ENCODE measurements around the gene HEMGN.
"Not testable (repeated sequence)": the region's sequence is repeated elsewhere in the genome, so short reads cannot be mapped to it uniquely, and the experiment has no call there.

HEMGN gene, protein sequence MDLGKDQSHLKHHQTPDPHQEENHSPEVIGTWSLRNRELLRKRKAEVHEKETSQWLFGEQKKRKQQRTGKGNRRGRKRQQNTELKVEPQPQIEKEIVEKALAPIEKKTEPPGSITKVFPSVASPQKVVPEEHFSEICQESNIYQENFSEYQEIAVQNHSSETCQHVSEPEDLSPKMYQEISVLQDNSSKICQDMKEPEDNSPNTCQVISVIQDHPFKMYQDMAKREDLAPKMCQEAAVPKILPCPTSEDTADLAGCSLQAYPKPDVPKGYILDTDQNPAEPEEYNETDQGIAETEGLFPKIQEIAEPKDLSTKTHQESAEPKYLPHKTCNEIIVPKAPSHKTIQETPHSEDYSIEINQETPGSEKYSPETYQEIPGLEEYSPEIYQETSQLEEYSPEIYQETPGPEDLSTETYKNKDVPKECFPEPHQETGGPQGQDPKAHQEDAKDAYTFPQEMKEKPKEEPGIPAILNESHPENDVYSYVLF

DNA sequence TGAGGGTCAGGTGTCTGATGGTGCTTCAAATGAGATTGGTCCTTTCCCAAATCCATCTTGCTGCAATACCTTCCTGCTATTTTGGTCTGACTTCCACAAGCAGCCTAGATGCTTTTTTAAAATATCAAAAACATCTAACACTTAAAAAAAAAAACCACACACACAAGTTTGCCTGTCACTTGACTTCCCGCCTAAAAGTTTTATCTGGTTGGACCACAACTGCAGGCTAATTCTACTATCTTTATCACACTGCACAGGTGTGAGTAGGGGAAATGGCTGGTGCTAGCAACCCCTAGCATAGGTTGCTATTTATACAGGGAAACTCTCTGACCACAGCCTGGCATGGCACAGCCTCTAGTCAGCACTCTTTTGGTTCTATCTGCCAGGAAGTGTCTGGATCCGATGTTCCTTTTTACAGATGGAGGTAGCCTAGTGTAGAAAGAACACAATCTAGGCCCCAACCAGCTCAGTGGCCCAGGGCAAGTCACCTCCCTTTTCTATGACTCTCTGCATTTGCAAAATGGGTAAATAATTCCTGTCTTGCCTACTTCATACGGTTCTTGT lies at the start of gene HEMGN:
TSS of gene HEMGN (minus strand) at position 92 of the 564 bp plus-strand sequence. CDS start at position 56, 36 bp downstream.
- DNase-seq, result no peak

GRCh38 chr9:97987487-97987886 lies 49.5 kb upstream of the HEMGN start:
- DNase-seq, result no peak

DNA sequence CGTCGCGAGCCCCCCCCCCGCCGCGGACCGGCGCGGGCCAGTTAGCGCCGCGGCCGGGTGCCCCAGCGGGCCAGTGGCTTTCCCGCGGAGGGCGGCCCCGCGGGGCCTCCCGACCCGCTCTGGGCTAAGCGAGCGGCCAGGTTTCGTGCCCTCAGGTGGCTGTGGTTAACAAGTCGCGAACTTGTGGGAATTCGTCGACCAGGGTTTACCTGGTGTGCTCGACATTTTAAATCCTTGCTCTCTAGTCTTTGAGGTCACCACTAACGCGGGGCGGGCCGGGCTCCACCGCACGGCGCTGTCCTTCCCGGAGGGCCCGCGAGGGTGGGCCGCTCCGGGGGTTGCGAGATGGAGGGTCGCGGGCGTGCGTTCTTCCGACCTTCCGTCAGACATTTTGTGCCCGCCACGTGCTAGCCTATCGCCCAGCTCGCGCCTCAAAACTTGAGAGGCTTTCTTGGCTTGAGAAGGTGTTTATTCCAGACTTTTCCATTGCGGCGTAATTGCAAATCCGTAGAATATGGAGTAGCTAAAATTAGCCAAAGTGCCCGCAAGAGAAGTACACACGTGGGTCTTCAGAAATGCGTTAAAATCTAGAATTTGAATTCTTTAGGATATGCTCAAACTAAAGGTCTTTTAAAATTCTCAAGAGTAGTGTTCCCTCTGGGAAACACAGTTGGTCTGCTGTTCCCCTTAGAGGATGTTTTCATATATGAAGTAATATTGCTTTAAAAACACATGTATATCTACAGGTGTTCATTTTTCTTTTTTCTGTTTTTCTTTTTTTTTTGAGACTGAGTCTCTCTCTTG lies 47.3 kb upstream of the HEMGN start:
- DNase-seq, result peak in 3 of 14 donors; percentile 39 to 70 (median 70)

- DNase-seq, result peak in 13 of 14 donors; percentile 38 to 83 (median 70)
These were observed 46.5 kb upstream of the HEMGN start for GRCh38 chr9:97984188-97985057.

DNA sequence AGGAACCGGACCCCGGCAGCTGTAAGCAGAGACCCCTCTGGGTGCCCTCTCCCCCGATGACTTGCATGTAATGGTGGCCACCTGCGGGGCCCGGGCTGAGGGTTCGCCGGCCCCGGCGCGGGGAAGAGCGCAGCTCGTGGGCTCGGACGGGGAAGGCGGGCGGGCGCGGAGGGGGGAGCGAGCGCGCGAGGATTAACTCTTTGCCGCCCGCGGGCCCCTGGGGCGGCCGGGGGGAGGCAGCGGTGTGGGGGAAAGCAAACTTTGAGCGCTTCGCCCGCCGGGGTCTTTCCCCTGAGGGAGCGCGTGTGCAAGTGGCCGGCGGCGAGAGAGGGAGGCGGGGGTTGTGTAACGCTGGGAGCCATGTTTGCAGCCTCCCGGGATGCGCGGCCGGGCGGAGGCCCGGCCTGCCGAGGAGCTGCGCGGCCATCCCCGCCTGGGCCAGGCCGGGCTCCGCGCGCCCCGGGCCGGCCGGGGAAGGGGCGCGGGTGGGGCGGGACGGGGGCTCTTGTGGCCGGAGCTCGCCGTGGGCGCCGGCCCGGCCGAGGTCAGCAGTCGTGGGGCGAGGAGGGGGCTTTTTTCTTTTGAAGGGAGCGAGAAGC lies 45.7 kb upstream of the HEMGN start:
- peak in 10 of 14 donors; percentile 36 to 92 (median 70) for DNase-seq

GRCh38 chr9:97982683-97983588 lies 45.0 kb upstream of the HEMGN start, which contains the start of gene ANP32B:
ANP32B (plus strand) TSS chr9:97983341; CDS start chr9:97983556, 215 bp downstream.
- DNase-seq, result peak; percentile 46 to 96 (median 88)

DNA sequence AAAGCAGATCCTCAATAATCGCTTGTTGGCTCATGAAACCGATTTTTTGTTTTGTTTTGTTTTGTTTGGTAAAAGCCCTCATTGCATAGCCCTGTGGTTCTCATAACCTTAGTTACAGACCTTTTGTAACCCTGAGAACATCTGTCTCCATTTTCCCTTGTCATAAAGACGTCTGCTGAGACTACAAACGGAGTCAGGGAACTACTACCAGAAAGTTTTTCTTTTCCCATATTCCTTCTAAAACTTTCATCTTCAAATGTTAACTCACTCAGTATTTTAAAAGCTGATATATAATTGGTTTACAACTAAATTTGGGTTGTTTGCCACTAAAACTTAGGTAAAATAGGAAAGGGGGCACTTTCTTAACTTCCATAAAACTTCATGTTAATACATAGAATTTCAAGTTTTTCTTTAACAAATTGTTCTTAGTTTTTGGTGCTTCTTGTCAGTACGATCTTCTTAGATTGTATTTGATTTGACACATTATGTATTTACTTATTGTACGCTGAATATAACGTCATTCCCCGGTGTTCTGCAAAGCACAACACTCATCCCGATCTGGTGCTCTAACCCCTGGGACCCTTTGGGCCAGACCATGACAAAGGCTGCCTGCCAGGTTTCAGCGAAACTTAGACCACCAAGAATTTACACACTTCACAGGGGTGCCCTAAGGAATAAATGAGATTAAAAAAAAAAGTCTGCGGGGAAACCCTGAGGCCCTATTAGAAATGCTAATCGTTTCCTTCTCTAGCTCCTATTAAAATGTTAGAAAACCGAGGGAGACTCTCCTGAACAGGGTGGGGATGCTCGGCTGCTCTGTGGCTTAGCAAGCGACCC lies 44.1 kb upstream of the HEMGN start:
- no peak for DNase-seq

GRCh38 chr9:97980918-97981845 lies 43.2 kb upstream of the HEMGN start:
- peak in 12 of 14 donors; percentile 16 to 69 (median 50) for DNase-seq

GRCh38 chr9:97980479-97980803 lies 42.5 kb upstream of the HEMGN start:
- DNase-seq, result peak in 4 of 14 donors; percentile 27 to 33 (median 32)

GRCh38 chr9:97979788-97980478 lies 42.0 kb upstream of the HEMGN start:
- DNase-seq, result no peak

GRCh38 chr9:97978371-97979130 lies 40.6 kb upstream of the HEMGN start:
- peak in 3 of 14 donors; percentile 4 to 98 (median 47) for DNase-seq

- not testable (repeated sequence) for DNase-seq
These were observed 38.7 kb upstream of the HEMGN start for GRCh38 chr9:97976633-97977032.

- no peak for DNase-seq
These were observed 37.4 kb upstream of the HEMGN start for GRCh38 chr9:97975376-97975775.

DNA sequence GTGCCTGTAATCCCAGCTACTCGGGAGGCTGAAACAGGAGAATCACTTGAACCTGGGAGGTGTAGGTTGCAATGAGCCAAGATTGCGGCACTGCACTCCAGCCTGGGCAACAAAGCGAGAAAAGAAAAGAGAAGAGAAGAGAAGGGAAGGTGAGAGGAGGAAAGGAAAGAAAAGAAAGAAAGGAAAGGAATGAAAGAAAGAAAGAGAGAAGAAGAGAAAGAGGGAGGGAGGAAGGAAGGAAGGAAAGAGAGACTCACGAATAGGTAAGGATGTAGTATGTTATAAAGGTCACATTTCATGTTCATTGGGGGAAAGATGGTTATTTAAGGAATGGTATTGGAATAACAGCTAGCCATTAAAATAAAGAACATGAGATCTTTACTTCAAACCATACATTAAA lies 34.8 kb upstream of the HEMGN start:
- no peak for DNase-seq

- DNase-seq, result no peak
These were observed 32.2 kb upstream of the HEMGN start for GRCh38 chr9:97970165-97970564.

- no peak for DNase-seq
These were observed 31.0 kb upstream of the HEMGN start for GRCh38 chr9:97969014-97969413.

GRCh38 chr9:97966493-97966892 lies 28.5 kb upstream of the HEMGN start:
- DNase-seq, result no peak

Measured in C1 segment of cervical spinal cord (tissue), 14 donors.